ENCODE data around the gene SMG1.

DNA sequence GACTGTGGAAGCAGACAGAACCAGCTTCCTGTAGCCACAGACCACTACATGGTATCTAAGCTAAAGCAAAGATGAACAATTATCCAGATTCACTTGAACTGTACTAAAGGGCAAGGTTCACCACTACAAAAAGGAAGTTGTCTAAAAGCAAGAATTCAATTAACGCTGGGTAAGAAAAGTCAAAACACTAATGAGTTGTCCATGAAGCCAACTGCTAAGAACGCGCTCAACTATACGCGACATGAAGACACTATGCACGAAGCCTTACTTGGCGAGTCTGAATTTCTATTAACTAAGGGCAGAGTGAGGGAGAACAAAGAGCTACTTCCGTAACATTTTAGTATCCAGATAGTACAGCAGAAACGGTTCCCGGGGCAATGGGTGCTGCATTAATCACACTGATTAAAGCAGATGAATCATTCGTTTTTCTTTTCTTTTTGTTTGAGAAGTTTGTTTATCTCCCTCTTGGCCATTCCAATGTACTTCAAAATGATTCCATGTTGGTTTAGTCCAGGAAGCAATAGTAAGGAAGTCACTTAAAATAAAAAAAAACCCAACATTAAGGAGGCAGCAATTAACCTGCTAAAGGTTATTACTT is 133.3 kb downstream of the SMG1 start:
- TF ChIP-seq CTCF (IDR thresholded peaks at IDR 0.05; ENCODE audit: poor library complexity): no peak
- TF ChIP-seq EZH2phosphoT487 (IDR thresholded peaks at IDR 0.05; ENCODE audit: low read depth, severe bottlenecking, unreplicated experiment): no peak
- TF ChIP-seq EZH2 (IDR thresholded peaks at IDR 0.05; ENCODE audit: borderline replicate concordance): no peak

All from hepatocyte (in vitro differentiated cells).